ENCODE measurements around the gene RCN2. TPM values are rescaled to one million over a fixed set of nuclear protein-coding genes. Genes with fewer than 3 reads are reported as not detected.

Gene RCN2
- total and polyA plus RNA-seq, 8 donors: 42.3 to 215 (median 184) TPM

DNA sequence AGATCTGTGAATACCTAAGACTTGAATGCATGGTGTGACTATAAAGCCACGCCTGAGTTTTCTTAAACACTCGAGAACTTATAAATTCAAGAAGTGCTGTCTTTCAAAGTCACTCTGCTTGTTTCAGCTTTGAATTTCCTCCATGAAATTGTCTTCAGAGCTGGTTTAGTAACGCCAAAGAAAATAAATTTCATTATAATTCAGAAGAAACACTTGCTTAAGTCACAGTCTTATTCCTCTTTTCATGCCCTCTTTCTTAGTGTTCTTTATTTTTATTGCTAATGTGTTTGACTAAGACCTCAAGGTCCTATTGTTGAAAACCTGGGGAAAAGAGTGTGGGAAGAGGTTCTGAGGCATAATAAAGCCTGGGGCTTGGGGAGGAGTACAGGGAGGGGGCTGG lies 3.3 kb upstream of the RCN2 start:
- TF ChIP-seq, protein P1, sequence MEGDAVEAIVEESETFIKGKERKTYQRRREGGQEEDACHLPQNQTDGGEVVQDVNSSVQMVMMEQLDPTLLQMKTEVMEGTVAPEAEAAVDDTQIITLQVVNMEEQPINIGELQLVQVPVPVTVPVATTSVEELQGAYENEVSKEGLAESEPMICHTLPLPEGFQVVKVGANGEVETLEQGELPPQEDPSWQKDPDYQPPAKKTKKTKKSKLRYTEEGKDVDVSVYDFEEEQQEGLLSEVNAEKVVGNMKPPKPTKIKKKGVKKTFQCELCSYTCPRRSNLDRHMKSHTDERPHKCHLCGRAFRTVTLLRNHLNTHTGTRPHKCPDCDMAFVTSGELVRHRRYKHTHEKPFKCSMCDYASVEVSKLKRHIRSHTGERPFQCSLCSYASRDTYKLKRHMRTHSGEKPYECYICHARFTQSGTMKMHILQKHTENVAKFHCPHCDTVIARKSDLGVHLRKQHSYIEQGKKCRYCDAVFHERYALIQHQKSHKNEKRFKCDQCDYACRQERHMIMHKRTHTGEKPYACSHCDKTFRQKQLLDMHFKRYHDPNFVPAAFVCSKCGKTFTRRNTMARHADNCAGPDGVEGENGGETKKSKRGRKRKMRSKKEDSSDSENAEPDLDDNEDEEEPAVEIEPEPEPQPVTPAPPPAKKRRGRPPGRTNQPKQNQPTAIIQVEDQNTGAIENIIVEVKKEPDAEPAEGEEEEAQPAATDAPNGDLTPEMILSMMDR (IDR thresholded peaks at IDR 0.05): no peak
- DNase-seq (no peak), ATAC-seq (no peak)
- Histone ChIP-seq H3K9me3 (no peaks in the 10 kb centered on the region), H3K27ac (no peak overlapping the region), H3K27me3 (no peaks in the 10 kb centered on the region), H3K4me3 (no peak overlapping the region), H3K36me3 (no peaks in the 10 kb centered on the region), H3K4me1 (peaks cover 11 to 18% of the 10 kb centered on the region in 2 donors)
- intact Hi-C loops (cut with DNase I): no loop called here

DNA sequence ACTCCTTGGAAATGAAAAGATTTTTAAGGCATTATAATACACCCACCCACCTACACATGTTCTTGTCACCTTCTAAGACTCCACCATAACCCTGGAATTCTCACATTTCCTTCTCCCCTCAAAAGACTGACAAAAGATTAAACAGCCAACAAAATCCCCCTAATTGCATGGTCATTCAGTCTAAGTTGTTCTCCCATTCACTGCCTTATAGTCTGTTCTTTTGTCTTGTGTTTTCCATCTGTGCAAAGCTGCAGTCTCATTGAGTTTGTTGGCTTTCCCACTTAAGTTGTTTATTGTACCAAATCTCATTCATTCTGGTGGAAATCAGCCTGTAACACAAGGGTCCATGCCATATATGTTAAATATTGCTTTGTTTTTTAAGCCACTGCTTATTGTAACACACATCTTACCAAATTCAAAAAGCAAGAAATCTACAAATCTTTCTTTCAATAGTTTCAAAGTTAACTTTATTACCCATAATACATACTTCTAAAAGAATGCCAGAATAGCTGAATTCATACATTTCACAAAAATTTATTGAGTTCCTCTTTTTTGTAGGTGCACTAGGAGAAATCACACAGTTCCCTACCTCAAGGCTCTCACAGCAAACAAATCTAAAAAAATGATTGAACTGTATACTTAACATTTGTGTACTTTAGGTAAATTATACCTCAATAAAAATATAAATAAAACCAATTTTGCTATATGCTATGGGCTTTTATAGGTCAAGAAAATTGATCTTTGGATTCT lies 2.4 kb upstream of the RCN2 start:
- intact Hi-C loops (cut with DNase I): no loop called here
- Histone ChIP-seq H3K4me3 (no peak overlapping the region), H3K27ac (no peak overlapping the region), H3K4me1 (peaks cover 11 to 24% of the 10 kb centered on the region in 2 donors), H3K27me3 (no peaks in the 10 kb centered on the region), H3K9me3 (no peaks in the 10 kb centered on the region), H3K36me3 (peaks cover 0 to 6% of the 10 kb centered on the region in 2 donors)
- DNase-seq (no peak), ATAC-seq (no peak)
- TF ChIP-seq, protein P1 (IDR thresholded peaks at IDR 0.05): no peak

DNA sequence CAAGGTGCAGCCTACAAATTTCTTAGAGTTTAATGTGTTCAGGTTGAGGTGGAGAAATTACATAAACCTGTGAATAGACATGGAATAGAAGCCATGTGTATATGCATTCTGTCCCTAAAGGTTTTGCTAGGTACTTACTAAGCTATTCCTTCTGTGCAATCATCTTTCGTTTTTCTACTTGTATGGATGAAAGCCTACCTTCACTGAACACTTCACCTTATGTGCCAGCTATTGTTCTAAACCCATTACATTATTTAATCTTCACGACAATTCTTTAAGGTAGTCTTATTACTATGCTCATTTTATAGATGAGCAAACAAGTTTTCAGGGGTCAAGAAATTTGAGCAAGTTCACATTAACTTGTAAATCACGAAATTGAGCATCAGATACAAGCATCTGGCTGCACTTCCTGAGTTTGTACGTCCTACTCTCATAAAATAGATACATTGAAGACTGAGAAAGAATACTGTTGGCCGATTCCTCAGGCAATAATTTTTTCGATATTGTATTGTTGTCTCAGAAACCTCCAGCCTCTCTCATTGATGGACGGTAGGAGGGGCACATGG lies 635 bp upstream of the RCN2 start:
- Histone ChIP-seq H3K27me3 (no peaks in the 10 kb centered on the region), H3K36me3 (peaks cover 0 to 18% of the 10 kb centered on the region in 2 donors), H3K27ac (peak overlapping the region; percentile 53 to 77), H3K4me1 (peaks cover 11 to 24% of the 10 kb centered on the region in 2 donors), H3K4me3 (peak overlapping the region; percentile 66 to 71), H3K9me3 (no peaks in the 10 kb centered on the region)
- ATAC-seq (no peak), DNase-seq (no peak)
- TF ChIP-seq, protein P1 (IDR thresholded peaks at IDR 0.05): no peak
- intact Hi-C loops (cut with DNase I): no loop called here

DNA sequence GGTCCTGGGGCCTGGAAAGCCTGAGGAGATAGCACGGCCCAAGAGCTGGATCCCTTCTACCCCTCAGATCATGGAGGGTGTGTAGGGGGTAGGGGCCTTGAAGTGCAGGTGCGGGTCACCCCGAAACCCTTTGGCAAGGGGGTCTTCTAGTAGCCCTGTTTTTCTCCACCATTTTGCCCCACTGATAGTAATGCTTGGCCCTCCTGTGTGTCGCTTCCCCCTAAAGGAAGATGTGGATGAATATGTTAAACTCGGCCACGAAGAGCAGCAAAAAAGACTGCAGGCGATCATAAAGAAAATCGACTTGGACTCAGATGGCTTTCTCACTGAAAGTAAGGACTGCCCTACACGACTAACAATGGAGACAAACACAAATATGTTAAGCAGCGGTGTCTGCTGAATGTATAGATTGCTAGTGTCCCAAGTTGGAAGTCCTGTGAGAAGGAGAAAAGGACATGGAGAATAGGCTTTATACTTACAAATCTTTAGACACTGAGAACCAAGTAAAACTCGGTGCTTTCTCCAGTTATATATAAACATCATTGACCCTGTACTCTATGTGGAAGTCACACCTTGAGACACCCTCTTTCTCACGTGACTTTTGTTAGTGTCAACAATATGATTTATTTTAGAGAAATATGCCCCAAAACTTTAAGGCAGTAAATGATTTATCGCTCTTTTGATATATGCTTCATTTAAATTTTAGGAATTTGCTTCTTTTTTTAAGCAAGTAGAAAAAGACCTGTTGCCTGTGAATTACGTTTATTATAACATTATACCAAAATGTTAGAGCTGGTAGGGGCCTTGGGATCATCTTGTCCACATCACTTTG lies 802 bp downstream of the RCN2 start:
- intact Hi-C loops (cut with DNase I): no loop called here
- peaks cover 0 to 19% of the 10 kb centered on the region in 2 donors for H3K36me3 ChIP-seq
- H3K9me3 ChIP-seq: no peaks in the 10 kb centered on the region
- no peak for ATAC-seq
- TF ChIP-seq, protein P1 (IDR thresholded peaks at IDR 0.05): no peak
- peak in 1 of 4 donors; percentile 16 for DNase-seq
- peaks cover 11 to 26% of the 10 kb centered on the region in 2 donors for H3K4me1 ChIP-seq
- H3K4me3 ChIP-seq: peak overlapping the region; percentile 66 to 71
- H3K27ac ChIP-seq: peak overlapping the region; percentile 60 to 77
- no peaks in the 10 kb centered on the region for H3K27me3 ChIP-seq

DNA sequence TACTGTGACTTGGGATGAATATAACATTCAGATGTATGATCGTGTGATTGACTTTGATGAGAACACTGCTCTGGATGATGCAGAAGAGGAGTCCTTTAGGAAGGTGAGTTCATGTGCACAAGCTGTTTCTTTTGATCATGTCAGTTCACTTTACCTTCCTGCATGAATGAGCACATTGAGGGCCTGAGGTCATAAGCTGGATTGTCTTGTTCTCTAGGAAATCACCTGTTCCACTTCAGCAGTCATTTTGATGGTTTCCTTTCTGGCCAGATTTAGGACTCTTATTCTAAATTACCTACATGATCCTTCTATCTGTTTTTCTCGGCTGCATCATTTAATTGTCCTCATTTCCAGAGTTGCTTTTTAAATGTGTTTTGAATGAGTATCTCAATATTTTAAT lies 4.1 kb downstream of the RCN2 start:
- intact Hi-C loops (cut with DNase I): no loop called here
- TF ChIP-seq, protein P1 (IDR thresholded peaks at IDR 0.05): no peak

More for the DNA sequence above, 4.1 kb downstream of the RCN2 start:
- Histone ChIP-seq H3K27ac (no peak overlapping the region), H3K9me3 (no peaks in the 10 kb centered on the region), H3K27me3 (no peaks in the 10 kb centered on the region), H3K4me1 (peaks cover 11 to 28% of the 10 kb centered on the region in 2 donors), H3K4me3 (no peak overlapping the region), H3K36me3 (peaks cover 0 to 28% of the 10 kb centered on the region in 2 donors)
- no peak for DNase-seq
- ATAC-seq: no peak

Measured in left lung (tissue), 10 donors.